Measurements from ENCODE around the gene KCNT2. TPM values are rescaled to one million over a fixed set of nuclear protein-coding genes. Genes with fewer than 3 reads are reported as not detected.
"Not testable (repeated sequence)": the region's sequence is repeated elsewhere in the genome, so short reads cannot be mapped to it uniquely, and the experiment has no call there.

Gene KCNT2
- total RNA-seq, 4 donors from 2014 or later = 0.18 to 3.3 (median 2.0) TPM

- no peaks in the 10 kb centered on the region for H3K9me3 ChIP-seq
- no peak for DNase-seq
- no peak overlapping the region for H3K4me3 ChIP-seq
- H3K36me3 ChIP-seq = no peaks in the 10 kb centered on the region
- H3K27me3 ChIP-seq = no peaks in the 10 kb centered on the region
- H3K27ac ChIP-seq = no peak overlapping the region
- no peaks in the 10 kb centered on the region for H3K4me1 ChIP-seq
- TF ChIP-seq POLR2A (IDR thresholded peaks at IDR 0.05) = no peak
- TF ChIP-seq, protein P1, sequence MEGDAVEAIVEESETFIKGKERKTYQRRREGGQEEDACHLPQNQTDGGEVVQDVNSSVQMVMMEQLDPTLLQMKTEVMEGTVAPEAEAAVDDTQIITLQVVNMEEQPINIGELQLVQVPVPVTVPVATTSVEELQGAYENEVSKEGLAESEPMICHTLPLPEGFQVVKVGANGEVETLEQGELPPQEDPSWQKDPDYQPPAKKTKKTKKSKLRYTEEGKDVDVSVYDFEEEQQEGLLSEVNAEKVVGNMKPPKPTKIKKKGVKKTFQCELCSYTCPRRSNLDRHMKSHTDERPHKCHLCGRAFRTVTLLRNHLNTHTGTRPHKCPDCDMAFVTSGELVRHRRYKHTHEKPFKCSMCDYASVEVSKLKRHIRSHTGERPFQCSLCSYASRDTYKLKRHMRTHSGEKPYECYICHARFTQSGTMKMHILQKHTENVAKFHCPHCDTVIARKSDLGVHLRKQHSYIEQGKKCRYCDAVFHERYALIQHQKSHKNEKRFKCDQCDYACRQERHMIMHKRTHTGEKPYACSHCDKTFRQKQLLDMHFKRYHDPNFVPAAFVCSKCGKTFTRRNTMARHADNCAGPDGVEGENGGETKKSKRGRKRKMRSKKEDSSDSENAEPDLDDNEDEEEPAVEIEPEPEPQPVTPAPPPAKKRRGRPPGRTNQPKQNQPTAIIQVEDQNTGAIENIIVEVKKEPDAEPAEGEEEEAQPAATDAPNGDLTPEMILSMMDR (IDR thresholded peaks at IDR 0.05) = no peak
Observed at GRCh38 chr1:196513821-196514220, 94.4 kb downstream of the KCNT2 start.

DNA sequence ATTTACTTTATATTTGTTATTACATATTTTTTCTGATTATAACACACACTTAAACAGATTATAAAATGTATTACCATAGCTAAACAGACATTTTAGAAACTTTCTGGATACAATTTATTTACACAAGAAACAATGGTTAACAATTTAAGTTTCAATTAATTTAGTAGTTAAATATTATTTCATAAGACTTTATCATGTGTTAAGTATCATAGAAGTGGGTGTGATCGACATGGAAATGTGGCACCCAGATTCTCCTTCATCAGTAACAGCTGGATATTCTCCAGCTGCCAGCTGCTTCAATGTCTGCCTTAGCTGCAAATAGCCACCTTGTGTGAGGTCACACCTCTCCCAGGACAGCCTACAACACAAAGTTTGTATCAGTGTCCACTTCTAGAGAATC lies 97.8 kb downstream of the KCNT2 start:
- no peak for DNase-seq
- no peaks in the 10 kb centered on the region for H3K4me1 ChIP-seq
- no peaks in the 10 kb centered on the region for H3K27me3 ChIP-seq
- no peaks in the 10 kb centered on the region for H3K9me3 ChIP-seq
- H3K36me3 ChIP-seq = no peaks in the 10 kb centered on the region
- H3K27ac ChIP-seq = no peak overlapping the region
- TF ChIP-seq, protein P1 (IDR thresholded peaks at IDR 0.05) = no peak
- no peak for TF ChIP-seq POLR2A (IDR thresholded peaks at IDR 0.05)
- no peak overlapping the region for H3K4me3 ChIP-seq

GRCh38 chr1:196504224-196504623 lies 104.0 kb downstream of the KCNT2 start:
- H3K27ac ChIP-seq, H3K27me3 ChIP-seq, H3K9me3 ChIP-seq, DNase-seq, H3K4me1 ChIP-seq, H3K4me3 ChIP-seq, H3K36me3 ChIP-seq: not testable (repeated sequence)

DNA sequence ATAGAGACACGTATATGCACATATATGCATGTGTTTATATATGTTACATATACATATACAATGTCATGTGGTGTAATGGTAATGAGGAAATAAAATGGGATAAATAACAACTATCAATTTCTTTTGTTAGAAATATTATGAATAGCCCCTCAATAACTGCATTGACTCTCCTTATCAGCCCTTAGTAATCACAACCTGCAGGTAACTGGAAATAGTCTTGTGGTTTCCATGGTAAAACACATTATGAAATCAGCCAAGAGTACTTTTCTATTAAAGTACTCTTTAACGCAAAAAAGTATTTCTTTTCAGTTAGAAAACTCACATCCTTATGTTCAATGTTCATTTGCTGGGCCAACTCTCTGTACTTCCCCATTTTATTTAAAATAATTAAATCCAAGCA lies 105.8 kb downstream of the KCNT2 start:
- Histone ChIP-seq H3K4me3 (no peak overlapping the region), H3K27ac (no peak overlapping the region), H3K9me3 (no peaks in the 10 kb centered on the region), H3K36me3 (no peaks in the 10 kb centered on the region), H3K4me1 (no peaks in the 10 kb centered on the region), H3K27me3 (no peaks in the 10 kb centered on the region)
- DNase-seq = no peak
- TF ChIP-seq POLR2A (IDR thresholded peaks at IDR 0.05) = no peak
- TF ChIP-seq, protein P1 (IDR thresholded peaks at IDR 0.05) = no peak

- TF ChIP-seq, protein P1 (IDR thresholded peaks at IDR 0.05) = no peak
- no peak for TF ChIP-seq POLR2A (IDR thresholded peaks at IDR 0.05)
- no peak for DNase-seq
- Histone ChIP-seq H3K4me3 (no peak overlapping the region), H3K27ac (no peak overlapping the region), H3K4me1 (no peaks in the 10 kb centered on the region), H3K9me3 (no peaks in the 10 kb centered on the region), H3K36me3 (no peaks in the 10 kb centered on the region), H3K27me3 (no peaks in the 10 kb centered on the region)
Observed at GRCh38 chr1:196501760-196502428, 106.3 kb downstream of the KCNT2 start.

DNA sequence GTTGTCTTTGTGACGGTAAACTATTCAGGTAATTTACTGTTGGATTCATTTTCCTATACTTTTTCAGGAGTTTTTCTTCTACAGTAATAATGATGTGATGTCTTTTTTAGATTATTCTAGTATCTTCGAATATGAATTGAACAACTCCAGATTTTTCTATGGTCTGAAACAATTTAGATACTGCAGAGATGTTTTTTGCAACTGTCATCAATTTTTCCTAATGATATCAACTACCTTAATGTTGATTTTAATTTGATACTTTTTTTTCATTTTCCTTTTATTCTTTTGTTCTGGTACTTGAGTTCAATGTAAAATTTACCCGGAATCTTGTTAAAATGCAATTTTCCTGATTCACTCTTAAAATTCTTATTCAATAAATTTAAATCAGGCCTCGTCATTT lies 110.4 kb downstream of the KCNT2 start:
- no peaks in the 10 kb centered on the region for H3K27me3 ChIP-seq
- H3K9me3 ChIP-seq = no peaks in the 10 kb centered on the region
- H3K36me3 ChIP-seq = no peaks in the 10 kb centered on the region
- H3K27ac ChIP-seq = no peak overlapping the region
- no peak for DNase-seq
- H3K4me3 ChIP-seq = no peak overlapping the region
- no peaks in the 10 kb centered on the region for H3K4me1 ChIP-seq
- TF ChIP-seq, protein P1 (IDR thresholded peaks at IDR 0.05) = no peak
- no peak for TF ChIP-seq POLR2A (IDR thresholded peaks at IDR 0.05)

All from Peyer's patch (tissue), 4 donors.